Cardiac fibroblast (primary cell): Measurements from ENCODE around the gene SYNGAP1.

Experiments used
- DNase-seq, 2 donors: peaks; one replicate each; pipeline versions ENCODE4 v3.0.0 to v3.0.0-alpha.2; 2010; ENCODE audit warnings: low read depth in 2 of 2
- H3K4me3 ChIP-seq, 2 donors: replicated peaks in 1 of 2; 1 replicate in 1 of 2; 2 replicates in 1 of 2; pipeline ENCODE4 v1.5.1; 2011; ENCODE audit warnings: low read depth in 2 of 2, low read length in 2 of 2, mild to moderate bottlenecking in 2 of 2, moderate library complexity in 1 of 2
- TF ChIP-seq, protein P1 (sequence below): IDR thresholded peaks from one replicate; pipeline ENCODE4 v1.5.1; 2011; ENCODE audit warnings: low read depth, mild to moderate bottlenecking, low read length, inconsistent platforms

Gene SYNGAP1

DNA sequence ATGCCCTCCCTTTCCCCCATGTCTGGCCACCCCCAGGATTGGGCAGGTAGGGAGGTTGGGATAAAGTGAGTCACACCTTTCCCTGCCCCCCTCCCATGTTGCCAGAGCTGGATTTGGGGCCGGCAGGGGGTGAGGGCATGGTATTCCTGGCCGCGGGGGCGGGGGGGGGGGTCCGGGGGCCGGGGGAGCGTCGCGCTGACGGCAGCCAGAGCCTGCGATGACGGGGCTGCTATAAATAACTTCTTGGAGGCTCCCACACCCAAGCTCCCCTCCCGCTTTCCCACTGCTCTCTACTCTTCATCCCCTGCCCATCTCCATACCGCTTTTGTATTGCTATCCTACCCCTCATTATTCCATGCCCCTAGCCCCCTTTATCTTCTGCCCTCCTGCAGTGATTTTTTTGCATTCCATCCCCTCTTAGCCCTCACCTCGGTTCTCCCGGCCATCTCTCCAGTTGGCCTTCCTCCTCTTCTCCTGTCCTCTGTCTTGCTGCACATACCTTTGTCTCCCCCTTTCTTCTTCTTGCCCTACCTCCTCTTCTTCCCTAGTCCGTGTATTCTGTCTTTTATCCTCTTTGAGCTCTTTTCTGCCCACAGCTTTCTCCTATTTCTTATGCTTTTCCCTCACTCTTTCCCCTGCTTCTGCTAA is 13.8 kb downstream of the SYNGAP1 start:
- peak in 1 of 2 donors; percentile 47 for DNase-seq
- TF ChIP-seq, protein P1, sequence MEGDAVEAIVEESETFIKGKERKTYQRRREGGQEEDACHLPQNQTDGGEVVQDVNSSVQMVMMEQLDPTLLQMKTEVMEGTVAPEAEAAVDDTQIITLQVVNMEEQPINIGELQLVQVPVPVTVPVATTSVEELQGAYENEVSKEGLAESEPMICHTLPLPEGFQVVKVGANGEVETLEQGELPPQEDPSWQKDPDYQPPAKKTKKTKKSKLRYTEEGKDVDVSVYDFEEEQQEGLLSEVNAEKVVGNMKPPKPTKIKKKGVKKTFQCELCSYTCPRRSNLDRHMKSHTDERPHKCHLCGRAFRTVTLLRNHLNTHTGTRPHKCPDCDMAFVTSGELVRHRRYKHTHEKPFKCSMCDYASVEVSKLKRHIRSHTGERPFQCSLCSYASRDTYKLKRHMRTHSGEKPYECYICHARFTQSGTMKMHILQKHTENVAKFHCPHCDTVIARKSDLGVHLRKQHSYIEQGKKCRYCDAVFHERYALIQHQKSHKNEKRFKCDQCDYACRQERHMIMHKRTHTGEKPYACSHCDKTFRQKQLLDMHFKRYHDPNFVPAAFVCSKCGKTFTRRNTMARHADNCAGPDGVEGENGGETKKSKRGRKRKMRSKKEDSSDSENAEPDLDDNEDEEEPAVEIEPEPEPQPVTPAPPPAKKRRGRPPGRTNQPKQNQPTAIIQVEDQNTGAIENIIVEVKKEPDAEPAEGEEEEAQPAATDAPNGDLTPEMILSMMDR = no peak
- no peak overlapping the region for H3K4me3 ChIP-seq

DNA sequence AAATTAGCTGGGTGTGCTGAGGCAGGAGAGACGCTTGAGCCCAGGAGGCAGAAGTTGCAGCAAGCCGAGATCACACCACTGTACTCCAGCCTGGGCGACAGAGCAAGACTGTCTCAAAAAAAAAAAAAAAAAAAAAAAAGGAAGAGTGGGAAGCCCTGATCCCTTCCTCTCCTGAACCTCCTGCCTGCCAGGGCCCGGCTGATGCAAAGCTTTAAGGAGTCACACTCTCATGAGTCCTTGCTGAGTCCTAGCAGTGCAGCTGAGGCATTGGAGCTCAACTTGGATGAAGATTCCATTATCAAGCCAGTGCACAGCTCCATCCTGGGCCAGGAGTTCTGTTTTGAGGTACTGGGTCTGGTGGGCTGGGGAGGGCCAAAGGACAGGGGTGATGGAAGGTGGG is 15.1 kb downstream of the SYNGAP1 start:
- DNase-seq = no peak
- no peak overlapping the region for H3K4me3 ChIP-seq
- TF ChIP-seq, protein P1 = no peak

DNA sequence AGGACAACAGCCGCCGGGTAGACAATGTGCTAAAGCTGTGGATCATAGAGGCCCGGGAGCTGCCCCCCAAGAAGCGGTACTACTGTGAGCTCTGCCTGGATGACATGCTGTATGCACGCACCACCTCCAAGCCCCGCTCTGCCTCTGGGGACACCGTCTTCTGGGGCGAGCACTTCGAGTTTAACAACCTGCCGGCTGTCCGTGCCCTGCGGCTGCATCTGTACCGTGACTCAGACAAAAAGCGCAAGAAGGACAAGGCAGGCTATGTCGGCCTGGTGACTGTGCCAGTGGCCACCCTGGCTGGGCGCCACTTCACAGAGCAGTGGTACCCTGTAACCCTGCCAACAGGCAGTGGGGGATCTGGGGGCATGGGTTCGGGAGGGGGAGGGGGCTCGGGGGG is 17.8 kb downstream of the SYNGAP1 start:
- no peak overlapping the region for H3K4me3 ChIP-seq
- TF ChIP-seq, protein P1 = no peak
- DNase-seq = no peak

DNA sequence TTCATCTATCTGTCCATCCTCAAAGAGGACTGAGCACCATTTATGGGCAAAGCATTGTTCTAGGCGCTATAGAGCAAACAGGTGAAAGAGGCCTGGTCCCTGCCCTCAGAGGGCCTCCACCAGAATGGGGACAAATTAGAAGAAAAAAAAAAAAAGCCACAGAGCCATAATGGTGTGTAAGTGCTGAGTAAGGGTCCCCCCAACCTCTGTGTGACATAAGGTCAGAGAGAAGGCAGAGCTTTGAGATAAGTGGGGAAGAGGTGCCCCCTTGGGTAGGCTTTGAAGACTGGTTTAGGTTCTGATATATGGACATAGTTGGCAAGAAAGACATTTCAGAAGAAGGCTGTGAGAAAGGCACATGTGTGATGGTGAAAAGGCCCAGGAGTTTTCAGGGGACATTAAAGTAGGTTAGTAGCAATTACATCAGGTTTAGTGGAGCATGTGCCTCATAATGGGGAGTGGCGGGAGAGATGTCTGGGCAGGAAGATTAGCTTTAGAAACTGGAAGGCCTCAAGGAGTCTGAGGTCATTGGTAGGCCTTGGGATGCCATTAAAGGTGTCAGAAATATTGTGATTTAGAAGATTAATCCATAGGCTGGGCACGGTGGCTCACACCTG is 19.2 kb downstream of the SYNGAP1 start:
- no peak overlapping the region for H3K4me3 ChIP-seq
- DNase-seq = no peak
- TF ChIP-seq, protein P1 = no peak

DNA sequence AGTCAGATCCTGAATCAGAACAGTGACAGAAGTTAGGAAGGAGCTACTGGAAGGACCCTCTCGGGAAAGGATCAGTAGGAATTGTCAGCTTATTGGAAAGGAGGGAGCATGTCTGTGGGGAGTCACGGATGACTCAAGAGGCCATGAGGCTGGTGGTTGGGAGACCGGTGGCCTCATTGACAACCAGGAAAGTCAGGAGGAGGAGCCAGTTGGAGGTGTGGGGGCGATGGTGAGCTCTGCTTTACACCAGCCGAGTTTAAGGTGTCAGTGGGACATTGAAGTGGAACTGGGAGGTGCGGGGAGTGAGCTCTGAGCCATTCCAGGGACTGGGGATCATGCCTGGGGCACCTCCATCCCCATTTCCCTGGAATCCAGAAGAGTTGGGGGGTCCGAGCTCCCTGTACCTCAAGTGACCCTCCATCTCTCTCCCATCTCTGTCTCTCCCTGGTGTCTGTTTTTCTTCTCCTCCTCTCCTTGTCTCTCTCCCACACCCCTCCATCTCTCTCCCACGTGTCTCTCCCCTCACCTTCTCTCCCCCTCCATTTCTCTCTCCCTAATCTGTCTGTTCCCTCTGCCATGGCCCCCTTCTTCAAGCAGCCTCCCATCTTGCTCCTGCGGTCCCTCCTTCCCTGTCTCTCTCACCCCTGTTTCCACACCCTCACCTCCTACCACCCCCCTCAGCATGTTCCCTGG is 20.2 kb downstream of the SYNGAP1 start:
- DNase-seq = no peak
- no peak overlapping the region for H3K4me3 ChIP-seq
- TF ChIP-seq, protein P1 = no peak

DNA sequence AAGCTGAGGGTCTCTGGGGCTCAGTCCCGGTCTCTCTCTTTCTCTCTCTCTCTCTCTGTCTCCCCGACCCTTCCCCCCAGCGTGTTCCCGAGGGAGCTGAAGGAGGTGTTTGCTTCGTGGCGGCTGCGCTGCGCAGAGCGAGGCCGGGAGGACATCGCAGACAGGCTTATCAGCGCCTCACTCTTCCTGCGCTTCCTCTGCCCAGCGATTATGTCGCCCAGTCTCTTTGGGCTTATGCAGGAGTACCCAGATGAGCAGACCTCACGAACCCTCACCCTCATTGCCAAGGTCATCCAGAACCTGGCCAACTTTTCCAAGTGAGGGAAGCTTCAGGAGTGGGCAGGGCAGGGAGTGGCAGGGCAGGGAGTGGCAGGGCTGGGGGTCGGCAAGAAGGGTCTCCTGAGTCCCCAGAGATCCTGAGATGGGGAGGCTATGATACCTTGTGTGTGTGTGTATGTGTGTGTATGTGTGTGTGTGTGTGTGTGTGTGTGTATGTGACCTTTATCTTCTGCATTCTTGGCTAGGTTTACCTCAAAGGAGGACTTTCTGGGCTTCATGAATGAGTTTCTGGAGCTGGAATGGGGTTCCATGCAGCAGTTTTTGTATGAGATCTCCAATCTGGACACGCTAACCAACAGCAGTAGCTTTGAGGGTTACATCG is 20.9 kb downstream of the SYNGAP1 start:
- TF ChIP-seq, protein P1 = no peak
- no peak for DNase-seq
- no peak overlapping the region for H3K4me3 ChIP-seq
